GM18870 (cell line): ENCODE results near the gene CD44.

Source experiments
- ATAC-seq: cut with Tn5 transposase; IDR thresholded peaks from one replicate; pipeline ENCODE4 v1.9.1; 2021; ENCODE audit warnings: moderate library complexity; ENCODE audit not compliant: unreplicated experiment

CD44 gene

DNA sequence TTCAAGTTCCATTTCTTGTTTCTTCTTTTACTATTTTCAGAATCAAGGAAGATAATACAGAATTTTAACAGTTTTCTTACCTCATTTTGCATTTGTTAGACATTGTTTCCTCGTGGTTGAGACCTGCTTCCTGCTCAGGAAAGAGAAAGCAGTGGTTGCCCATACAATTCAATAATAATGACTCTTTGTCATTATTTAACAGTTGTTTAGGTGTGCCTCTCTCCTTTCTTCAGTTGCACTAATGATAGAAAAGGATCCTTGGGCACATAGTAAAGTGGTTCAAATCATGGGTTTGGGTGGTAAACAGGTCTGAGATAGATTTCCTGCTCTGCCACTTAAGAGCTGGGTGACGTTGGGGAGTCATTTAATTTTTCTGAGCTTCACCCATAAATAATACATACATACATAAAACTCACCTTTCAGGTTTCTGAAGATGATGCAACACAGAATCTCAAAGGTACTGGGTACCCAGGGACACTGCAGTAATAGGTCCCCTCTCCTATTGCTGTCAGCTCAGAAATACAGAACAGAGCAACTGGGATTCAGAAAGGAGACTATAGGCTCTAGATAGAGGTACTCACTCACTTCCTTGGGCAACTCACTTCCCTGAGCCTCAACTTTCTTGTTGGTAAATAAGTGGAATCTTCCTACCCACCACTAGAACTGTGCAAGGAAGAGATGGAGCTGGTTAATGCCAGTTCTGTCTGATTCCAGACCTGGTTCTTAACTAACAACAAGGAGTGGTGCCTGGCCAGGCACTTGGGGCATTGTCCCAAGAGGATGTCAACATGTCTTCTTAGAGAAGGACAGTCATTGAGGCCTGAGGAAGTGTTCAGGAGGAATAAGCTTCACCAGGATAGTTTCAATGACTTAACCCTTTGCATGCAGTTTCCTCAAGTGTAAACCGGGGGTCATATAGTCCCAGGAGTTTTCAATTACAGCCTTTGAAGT lies 34.9 kb downstream of the CD44 start:
- ATAC-seq = no peak

DNA sequence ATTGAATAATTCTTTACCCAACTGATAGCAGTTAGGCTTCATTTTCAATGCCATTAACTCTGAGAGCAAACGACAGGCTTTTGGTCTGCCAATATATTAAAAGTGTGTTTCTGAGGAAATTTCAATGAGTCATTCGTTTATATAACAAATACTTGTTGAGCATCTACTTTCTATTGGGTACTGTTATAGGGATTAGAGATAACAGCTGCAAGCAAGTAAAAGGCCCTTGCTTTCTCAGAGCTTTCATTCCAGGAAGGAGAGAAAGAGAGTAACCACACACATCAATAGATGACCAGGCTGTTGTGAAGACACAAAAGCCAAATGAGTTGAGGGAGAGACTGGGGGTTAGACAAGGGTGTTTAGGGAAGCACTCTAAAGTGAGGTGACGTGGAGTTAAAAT lies 35.7 kb downstream of the CD44 start:
- no peak for ATAC-seq

DNA sequence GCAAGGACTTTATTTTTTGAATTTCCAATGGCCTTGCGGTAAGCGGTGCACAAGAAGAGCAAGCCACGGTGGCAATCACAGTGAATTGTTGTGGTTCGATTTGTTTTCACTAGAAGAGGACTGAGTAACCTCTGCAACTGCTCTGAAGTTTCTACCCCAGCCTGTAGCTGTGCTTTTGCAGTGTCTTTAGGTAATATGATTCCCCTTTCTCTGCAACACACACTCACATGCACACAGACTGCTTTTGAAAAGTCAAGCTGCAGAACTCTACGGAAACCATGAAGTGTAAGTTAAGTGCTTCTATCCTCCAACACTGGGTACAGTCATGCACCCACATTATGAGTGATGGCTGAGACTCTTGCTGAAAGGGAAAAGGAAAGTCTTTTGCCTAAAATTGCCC lies 38.4 kb downstream of the CD44 start:
- no peak for ATAC-seq

DNA sequence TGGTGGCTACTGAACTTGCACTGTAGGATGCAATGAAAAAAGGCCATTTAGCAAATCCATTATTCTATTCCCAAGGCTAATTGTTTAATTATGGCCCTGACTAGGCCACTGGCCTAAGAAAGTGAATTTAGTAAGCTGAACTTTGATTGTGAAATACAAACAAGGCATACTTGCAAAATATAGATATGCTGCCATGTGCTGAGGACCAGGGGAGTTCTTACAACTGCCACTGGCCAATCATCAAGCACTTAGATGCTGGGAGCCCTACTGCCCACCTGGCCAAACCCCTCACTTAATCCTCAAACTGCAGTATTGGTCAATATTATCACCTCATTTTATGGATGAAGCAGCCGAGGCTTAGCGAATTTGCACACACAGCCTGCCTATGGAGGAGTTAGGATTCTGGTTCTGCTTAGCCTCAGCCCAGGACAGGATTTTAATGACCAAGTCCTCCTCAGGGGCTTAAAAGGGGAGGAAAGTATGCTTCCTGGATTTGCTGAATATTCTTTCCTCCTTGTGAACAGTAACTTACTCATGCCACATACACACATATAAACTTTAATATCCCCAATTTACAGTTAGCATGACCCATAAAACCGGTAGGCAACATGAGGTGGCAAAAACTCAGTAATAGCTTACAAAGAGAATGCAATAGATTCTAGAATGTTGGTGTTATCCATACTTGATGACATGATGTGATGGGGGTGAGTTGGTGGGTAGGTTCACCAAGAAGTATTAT lies 39.3 kb downstream of the CD44 start:
- no peak for ATAC-seq

DNA sequence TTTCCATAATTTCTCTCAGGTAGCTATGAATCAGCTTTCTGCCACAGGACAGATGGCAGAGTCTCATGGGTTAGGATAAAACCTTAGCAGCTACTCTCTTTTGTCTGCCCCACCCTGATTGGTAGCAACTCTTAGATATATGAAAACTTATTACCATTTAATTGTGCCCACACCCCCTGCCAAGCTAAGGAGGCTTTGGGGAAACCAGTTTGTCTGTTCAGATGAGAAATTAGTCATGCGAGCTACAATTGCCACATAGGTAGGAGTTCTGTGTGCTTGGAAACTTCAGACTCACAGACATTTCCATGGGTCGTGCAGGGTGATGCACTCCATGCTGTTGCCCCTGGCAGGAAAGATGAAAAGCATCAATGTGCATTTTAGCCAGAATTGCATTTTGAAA lies 39.9 kb downstream of the CD44 start:
- no peak for ATAC-seq

DNA sequence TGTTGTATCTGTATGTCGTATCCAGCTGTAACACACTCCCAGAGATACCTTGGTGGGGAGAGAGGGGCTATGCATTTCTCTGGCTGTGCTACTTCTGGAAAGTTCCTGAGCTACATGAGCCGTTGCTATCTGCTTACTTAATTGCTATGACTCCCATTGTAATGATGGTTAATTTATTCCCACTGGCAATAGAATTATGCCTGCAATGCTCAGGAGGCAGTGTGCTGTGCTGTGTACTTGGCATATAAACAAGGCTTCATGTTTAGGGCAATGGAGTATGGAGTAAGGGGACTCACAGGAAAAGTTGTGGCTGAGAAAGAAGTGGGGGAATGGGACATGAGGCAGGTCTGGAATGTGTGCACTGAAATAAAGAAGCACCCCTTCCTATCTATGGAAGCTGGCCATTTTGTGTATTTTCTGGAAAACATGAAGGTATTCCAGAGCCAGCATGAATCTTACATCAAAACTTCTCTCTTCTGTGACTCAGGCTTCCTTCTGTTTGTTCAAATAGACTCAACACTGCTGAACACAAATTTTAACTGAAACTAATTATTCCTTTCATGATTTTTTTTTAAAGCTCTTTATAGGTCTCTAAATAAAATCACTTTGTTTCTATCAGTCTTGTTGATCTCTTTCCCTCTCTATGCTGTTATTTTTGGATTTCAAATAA lies 40.6 kb downstream of the CD44 start:
- ATAC-seq = no peak

DNA sequence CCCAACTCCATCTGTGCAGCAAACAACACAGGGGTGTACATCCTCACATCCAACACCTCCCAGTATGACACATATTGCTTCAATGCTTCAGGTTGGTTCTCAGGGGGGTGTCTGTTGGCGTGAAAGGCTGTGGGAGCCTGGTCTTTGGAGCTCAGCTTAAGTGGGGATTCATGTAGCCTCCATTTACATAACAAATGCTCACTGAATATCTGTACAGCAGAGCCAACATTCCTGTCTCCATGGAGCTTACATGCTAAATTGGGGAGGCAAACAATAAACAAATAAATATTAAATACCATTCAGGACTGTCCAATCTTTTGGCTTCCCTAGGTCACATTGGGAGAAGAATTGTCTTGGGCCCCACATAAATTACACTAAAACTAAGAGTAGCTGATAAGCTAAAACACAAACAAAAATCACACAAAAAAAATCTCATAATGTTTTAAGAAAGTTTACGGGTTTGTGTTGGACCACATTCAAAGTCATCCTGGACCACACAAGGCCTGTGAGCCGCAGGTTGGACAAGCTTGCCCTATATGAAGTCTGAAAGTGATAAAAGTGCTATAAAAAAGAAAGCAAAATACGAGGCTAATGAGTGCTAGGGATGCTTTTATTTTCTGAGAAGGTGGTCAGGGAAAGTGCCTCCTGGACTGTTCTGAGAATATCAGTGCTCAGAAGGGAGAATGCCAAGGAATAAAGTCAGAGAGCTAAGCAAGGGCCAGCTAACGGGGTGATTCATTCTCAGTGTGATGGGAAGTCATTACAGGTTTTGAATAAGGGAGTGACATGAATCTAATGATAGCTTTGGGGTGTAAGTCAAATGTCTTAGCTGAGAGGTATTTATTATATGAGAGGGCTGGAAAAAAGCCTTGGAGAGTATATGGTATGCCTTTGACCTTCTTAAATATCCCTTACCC lies 41.6 kb downstream of the CD44 start:
- no peak for ATAC-seq

DNA sequence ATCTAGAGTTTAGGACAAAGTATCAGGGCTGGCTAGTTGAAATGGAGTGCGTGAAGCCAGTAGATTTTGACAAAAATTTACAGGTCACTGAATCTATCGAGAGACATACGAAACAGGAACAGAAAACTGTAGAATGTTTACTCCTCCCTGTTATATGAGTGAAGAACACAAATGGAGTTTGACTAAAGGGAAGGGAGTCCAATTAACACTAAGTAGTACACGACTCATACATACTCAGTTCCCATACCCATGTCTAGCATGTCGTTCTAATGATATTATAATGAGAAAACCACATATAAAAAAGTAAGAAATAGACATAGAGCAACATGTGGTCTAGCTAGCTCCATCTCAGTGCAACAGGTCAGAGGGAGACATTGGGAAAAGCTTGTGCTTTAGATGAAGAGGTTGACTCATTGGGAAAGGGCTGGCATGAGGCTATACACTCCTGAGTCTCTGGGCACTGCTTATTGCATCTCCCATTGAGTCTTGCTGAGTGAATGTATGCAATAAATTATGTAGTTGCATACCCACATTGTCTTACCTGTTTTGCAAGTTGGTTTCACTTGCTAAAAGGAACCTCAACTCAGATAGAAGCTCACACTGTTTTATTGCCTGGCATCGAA lies 43.5 kb downstream of the CD44 start:
- ATAC-seq = peak; percentile 54

DNA sequence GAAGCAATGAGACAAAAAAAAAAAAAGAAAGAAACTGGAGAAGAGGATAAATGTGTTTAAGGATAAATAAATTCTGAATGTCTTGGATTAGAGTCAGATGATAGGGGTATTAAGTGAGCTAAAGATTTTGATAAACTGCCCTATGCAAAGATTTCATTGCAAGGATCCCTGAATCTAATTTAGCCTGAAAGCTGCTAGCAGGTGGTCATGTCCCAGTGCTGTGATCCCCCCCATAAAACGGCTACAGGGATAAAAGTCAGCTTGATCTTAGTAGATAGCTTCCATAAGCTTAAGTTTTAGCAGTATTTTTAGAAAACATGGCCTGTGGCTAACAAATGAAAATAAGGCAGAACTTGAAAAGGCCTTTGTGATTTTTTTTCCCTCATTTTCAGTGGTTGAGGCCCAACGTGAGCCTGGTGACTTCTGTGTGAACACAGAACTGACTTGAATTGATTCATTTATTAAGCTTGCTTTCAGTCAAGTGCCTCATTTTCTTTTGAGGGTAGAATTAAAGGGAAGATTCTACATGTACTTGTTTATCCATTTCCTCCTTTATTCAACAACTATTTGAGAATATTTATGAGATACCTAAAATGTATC lies 44.5 kb downstream of the CD44 start:
- no peak for ATAC-seq

DNA sequence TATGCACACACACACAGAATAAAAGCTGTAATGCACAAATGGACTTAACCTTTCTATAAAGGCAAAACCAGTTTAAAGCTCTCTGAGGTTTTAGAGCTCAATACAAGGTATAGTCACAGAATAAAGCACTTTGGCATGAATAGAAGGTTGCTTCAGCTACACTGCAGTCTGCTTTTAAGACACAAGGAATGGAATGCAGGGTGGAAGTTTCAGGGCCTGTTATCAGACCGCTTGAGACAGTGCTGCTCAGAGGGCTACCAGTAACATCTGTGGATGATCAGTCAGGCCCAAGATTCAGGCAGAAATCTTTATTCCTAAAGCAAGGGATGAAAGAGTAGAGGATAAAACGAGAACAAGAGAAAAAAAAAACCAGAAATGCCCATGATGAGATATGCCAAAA lies 46.7 kb downstream of the CD44 start:
- no peak for ATAC-seq

DNA sequence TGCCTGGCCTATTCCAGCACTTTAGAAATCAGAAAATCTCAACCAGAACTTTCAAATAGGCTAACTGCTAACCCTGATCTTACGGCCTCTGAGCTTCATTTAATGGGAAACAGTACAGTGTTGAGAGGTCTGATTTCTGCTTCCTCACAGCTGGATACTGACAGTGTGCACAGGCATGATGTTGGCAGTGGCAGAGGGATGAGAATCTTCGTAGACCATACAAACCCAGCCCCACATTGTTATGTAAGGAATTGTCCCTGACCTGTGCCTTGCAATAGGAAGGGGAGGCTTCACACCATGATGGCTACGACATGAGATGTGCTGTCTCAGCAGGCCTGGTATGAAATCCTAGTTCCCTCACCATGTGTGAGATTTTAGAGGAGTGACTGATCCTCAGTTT lies 49.0 kb downstream of the CD44 start:
- no peak for ATAC-seq

DNA sequence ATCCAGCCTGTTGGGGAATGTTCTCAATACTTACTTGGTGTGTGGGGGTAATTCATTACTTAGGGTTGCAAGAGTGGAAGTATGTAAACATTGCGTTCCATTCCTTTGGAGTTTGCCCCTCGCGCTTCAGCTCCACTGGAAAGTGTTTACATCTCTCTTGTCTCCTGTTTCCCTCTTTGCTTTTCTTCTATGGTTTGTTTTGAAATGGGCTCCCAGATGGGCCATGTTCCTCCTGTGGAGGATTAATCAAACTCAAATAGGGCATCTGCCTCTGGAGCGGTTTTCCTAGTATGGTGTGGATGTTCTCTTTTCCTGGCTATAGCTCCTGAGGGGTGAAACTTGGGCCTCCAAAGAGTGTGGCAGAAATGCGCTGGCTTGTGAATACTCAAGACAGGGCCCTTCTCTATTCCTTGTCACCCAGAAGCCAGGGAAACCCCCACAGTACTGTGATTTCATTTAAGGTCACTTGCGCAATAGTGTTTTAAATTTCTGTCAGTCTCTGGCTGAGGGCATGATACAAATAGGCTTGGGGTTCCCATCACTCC lies 51.9 kb downstream of the CD44 start:
- ATAC-seq = no peak

DNA sequence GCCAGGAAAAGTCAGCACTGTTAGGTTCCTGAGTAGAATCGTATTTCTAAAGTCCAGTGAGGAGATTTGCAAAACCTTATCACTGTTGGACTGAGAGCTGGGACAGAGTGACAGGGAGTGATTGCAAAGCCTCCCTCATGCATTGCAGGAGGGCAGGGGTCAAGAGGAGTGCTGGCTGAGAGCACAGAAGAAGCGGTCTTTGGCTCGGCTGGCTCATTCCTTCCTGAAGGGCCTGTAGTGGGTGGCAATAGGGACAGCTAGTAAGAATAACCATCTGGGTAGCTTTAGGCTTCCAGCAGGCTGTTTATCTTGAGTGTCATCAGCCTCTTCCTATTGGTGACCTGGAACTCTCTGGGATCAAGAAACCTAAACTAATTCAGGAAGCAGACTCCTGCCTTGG lies 53.4 kb downstream of the CD44 start:
- ATAC-seq = no peak

DNA sequence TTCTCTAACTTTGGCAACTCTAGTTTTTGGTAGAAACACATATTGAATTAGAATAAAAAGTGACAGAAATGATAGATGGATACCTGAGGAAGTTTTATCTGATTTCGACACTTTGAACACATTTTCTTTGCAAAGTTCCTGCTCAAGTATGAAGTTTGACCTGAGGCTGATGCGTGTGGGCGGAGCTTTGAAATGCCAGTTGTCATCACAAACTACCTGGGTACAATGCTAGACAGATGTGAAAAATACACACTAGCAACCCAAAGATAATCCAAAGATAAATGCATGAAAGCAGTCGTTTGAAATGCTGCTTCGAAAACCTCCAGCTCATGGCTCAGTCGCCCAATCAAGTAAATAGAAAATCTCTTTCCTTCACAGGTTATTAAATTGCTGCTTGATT lies 54.8 kb downstream of the CD44 start:
- ATAC-seq = no peak

DNA sequence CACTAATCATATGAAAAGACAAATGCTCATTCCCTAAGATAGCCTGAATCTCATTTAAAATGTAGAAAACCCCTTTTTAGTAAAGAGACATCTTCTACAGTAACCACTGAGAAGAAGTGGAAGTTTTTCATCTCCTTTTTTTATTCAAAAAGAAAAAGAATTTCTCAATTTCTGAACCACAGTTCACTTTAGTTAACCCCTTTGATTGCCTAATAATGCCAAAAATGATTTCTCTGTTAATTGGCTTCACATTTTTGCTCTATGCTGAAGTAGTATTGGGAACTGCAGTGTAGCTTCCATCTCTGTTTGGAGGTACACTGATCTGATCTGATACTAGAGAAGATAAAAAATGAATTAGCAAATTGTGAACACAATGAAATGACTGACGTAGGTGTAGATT lies 58.3 kb downstream of the CD44 start:
- no peak for ATAC-seq

DNA sequence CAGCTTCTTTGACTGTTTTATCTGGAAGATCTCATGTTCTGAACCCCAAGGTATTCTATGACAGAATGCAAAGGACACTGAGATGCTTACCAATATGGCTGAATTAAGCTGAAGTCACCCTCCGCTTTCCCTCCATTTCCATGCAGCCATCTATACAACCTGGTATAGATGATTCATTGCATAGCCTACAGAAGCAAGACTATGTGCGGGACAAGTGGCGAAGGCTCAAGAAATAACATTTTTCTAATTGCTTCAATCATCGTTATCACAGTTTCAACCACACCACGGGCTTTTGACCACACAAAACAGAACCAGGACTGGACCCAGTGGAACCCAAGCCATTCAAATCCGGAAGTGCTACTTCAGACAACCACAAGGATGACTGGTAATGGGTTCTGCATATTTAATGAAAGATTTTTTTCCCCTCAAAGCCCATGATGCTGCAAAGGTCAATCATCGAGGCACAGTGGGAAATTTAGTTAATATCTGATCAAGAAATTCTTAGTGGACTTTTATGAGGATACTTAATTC lies 61.9 kb downstream of the CD44 start:
- no peak for ATAC-seq

DNA sequence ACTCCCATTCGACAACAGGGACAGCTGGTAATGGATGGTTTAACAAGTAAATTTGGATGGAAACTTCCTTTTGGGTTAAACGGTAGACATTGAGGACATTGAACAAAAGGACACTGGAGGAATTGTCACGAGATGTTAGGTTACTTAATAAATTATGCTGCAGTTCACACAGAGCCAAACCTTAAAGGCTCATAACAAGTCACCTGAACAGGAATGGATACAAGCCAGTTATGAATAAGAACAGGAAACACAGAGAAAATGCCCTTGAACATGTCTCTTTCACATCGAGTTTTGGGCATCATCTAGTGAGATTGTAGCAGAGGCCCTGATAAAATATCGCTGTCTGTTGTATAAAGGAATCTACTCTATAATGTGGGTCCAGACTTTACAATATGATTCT lies 65.6 kb downstream of the CD44 start:
- ATAC-seq = no peak

DNA sequence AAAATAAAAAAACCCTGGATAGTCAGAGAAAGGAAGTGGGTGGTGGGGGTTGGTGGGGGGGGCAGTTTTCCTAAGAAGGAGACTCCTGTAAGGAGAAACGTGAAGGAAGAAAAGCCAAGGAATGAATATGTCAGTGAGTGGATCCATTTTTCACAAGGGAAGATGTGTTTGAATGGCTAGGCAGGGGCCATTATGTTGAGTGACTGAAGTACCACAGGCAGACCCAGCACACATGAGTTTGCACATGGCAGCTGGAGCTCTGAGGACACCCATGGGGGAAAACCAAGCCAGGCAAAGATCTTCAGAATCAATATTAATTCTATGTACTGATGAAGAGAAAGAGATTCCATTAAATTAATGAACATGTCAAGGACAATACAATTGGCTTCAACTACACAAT lies 67.6 kb downstream of the CD44 start:
- no peak for ATAC-seq
